Measurements from ENCODE around the gene NOP16.

NOP16 gene

DNA sequence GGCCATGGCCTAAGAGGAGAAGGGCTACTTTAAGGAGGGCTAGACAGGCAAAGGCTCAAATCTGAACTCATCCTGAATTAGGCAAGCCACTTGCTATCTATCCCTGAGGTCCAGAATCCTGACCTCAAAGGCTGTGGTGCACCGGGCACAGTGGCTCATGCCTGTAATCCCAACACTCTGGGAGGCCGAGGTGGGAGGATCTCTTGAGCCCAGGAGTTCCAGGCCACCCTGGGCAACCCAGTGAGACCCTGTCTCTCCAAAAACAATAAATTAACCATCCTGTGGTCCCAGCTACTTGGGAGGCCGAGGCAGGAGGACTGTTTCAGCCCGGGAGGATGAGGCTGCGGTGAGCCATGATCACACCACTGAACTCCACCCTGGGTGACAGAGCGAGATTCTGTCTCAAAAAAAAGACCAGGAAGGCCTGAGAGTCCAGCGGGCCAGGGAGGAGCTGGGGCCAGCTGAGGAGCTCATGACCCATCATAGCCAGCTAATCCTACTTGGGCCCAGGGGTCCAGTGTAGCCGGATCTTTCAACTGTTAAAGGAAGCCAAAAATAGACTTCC is 4.0 kb downstream of the NOP16 start:
- no peak for DNase-seq

DNA sequence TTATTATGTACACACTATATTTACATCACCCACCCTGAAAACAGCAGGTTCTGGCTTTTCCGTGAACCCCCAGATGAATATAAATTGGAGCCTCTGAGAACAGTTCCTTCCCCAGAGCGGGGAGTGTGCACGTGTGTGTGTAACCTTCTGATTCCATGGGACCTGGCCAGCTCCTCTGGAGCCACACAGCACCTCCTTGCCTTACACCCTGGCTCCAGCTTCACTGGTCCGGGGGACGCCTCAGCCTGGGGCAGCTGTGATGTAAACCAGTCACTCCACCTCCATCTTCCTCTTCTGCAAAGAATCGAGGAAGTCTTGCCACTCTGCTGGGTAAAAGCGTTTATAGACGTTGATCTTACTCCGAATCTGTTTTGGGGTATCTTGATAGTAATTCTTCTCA is 4.4 kb downstream of the NOP16 start:
- DNase-seq, result no peak

DNA sequence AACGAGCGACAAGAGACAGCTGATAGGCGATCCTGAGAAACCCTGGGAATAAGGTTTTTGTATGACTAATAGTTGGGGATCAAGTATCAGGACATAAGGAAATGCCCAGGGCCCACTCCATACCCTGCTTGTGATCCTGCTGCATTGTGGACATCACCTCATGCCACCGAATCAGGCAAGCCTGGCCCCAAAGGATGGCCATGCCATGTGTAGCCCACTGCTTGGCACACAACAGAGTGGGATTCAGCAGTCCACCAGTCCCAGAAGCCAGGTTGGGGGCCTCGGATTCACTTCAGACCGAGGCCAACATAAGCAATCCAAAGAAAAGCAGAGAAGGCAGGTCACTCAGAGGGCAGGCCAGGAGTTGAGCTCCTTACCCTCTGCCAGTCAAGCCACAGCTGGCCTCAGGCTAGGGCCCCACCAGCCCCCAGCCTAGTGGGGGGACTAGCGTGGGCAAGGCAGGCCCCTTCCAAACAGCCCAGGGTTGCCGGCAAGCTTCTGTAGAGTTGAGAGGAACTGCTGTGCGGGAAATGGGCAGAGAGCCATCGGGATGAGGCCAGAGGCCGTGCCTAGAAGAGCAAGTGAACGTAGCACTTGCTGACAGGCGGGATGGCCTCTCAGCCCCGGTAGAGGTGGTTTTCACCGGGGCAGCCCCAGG is 5.0 kb downstream of the NOP16 start:
- no peak for DNase-seq

DNA sequence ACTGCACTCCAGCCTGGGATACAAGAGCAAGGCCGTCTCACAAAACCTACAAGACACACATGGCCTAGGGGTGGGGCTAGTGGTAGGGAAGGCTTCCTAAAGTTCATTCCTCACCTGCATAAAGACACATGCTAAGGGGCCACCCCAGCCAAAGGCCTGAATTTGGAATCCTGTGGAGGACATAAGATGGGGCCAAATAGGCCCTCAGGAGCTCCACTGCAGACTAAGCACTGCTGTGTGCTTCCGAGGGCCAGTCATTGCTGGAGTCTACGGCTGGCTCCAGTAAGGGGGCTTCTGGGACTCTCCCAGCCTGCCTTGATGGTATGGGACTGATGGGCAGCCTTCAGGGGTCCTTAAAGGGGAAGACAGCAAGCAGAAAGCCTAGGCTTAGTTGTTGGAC is 5.7 kb downstream of the NOP16 start:
- DNase-seq, result no peak

DNA sequence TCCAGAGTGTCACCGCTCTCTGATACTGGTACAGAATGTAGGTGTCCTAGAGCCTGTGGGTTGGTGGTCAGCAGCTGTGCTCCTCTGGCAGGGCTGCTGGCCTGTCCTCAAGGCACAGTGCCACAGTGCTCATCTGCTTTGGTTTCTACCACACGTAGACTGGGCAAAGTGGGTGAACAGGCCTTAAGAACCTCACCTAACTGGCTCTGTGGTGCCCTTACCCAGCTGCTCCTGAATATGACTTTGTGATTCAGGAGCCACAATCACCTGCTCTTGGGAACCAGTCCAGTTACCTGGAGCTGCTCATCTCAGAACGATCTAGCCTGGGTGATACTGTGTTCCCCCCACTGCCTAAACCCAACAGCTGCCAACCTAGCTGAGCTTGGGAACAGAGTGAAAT is 6.4 kb downstream of the NOP16 start:
- DNase-seq, result no peak

DNA sequence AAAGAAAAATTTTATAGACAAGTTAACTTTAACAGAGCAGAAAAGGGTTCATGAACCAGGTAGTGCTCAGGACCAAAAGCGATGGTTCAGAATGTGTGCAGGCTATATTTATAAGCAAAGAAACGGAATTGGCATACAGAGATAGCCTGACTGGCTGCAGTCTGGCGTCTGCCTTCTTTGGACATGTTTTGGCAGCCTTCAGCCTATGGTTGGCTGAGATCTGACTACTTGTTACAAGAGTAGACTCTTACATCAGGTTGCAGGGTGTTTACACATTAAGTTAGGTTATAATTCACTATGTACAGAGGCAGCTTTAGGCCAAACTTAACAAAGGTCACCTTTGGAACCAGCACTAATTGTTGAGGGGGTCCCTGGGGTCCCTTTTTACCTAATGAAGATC is 7.0 kb downstream of the NOP16 start:
- no peak for DNase-seq

DNA sequence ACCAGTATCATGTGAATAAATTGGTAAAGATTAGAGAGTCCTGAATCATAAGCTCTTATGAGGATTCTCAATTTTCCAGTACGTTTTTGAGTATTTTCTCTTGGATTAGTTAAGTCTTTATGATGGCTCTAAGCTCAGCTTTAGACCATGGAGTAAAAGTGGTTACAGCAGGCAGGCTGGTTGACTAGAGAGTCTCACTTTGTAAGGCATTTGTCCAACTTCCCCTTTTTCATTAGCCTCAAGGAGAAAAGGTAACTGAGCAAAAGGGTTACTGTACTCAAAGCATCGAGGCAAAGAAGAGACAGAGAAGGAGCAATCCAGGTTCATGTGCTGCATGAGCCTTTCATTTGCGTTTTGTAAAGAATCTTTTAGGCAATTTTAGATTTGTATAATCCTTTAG is 8.5 kb downstream of the NOP16 start:
- no peak for DNase-seq

DNA sequence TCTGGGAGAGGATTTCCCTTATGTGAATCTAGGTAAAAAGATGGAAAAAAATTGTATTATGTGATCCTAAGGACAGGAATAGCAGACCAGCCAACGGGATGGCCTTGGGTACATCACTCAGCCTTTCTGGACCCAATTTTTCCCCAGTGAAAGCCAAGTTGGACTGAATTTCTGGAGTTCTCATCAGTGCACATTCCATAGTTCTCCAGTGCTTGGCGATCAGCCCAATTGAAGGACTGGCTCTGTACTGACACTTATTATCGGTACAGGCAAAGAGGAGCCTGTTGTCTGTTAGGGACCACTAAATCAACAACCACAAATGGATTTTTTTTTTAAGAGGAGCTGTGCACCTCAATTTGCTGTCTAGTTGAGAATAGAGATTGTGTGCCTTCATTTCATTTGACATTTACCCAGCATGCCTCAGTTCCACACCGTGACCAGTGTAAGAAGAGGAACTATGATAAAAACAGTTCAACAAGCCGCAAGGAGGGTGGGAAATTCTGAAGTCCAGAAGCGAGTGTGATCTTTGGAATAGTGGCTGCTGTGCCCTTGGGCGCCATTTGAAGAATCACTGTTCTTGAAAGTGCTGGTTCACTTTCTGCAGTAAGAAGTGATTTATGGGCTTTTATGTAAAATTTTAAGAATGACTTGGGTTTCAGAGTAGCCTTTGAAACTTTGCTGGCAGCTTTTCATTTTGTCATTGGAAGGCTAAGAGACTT is 15.1 kb downstream of the NOP16 start:
- DNase-seq, result no peak

DNA sequence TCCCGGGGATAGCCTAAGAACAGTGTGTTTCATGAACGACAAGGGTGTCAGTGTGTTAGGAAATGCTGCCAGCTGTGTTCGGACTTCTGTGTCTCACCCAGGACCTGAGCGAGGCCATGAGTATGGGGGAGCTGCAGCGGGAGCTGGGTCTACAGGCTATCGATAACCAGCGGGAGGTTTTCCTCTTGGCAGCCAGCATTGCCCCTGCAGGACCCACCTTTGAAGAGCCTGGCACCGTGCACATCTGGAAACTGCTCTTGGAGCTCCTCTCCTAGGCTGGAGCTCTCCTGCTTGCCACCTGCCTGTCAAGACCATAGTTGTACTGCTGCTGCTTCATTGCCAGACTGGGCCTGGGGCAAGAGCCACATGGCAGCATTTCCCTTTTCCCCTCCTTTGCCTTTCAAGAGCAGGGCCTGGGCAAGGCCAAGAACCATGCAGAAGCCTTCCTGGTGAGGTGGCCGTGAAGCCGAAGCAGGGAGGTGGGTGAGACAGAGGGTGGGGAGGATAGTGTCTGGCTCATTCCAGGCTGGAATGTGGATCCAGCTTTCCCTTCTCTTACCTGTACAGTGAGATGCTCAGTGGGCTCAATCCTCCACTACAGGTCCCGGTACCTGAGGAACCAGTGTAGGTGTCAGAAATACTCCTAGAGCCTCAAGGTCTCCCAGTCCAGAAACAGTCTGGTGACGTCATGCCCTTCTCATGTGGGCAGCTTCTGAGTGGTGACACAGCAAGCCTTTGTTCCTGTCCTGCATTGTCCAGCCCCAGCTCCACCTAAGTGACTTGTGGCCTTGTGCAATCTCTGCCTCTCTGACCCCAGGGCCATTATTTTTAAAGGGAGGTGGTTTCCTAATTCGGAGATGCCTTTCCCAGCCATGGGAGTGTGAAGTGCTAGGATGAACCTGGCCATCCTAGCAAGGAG is 16.5 kb downstream of the NOP16 start:
- DNase-seq, result no peak

DNA sequence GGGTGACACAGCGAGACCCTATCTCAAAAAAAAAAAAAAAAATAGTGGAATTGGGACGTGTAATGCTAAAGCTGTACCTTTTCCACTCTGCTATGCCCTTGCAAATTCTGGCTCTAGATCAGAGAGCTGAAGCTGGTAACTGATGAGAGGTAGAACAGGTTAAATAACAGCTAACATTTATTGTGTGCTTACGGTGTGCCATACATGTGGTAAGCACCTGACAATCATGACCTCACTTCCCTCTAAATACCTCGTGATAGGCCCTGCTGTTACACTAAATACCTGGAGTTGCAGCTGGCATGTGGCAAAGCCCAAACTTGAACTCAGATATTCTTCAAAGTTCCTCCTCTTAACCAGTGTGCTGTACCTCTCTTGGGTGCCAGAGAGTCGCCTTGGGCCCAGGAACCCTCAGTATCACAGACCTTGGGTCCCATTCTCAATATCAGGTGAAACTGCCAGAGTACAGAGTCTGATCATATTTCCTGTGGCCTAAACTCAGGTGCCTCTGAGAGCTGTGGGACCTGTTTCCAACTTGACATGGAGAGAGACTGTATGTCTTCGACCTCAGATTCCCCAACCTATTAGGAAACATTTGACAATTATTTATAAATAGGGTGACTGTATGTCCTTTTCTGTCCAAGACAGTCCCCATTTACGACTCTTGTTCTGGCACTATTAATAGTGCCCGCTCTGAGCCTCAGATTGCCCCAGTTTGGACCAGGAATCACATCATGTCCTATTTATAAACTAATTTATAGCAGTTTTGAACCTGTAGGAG is 18.3 kb downstream of the NOP16 start:
- DNase-seq, result no peak

DNA sequence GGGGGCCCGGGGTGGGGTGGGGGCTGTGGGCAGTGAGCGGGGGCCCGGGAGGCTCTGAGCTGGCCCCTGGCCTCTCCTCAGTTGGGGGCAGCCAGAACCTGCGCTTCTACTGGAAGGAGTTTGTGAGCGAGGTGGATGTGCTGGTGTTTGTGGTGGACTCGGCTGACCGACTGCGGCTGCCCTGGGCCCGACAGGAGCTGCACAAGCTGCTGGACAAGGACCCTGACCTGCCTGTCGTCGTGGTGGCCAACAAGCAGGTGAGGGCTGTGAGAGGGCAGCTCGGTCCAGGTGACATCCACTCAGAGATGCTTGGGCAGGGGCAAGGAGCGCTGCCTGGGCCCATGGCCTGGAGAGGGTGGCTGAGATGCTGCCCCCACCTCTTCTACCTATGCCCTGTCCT is 19.7 kb downstream of the NOP16 start:
- DNase-seq, result no peak

DNA sequence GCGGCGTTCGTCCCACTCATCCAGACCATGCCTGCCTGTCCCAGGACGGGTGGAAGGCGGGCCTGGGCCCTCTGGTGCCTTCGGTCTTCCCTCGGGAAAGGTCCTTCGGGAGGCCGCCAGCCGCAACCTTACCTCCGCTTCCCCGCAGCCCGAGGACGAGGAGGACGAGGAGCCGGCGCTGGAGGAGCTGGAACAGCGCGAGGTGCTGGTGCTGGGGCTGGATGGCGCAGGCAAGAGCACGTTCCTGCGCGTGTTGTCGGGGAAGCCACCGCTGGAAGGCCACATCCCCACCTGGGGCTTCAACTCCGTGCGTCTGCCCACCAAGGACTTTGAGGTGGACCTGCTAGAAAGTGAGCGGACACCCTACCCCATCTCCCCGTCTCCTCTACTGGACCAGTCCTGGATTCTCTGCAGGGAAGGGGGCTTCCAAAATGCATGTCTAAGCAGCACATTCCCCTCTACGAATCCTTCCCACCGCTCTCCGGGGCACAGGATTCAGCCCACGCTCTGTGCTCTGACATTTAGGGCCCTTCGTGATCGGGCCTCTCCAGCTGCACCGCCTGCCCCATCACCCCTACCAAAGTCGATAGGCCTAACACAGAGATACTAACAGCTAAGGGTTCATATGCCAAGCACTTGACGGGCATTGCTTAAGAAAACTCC is 22.0 kb downstream of the NOP16 start:
- no peak for DNase-seq

DNA sequence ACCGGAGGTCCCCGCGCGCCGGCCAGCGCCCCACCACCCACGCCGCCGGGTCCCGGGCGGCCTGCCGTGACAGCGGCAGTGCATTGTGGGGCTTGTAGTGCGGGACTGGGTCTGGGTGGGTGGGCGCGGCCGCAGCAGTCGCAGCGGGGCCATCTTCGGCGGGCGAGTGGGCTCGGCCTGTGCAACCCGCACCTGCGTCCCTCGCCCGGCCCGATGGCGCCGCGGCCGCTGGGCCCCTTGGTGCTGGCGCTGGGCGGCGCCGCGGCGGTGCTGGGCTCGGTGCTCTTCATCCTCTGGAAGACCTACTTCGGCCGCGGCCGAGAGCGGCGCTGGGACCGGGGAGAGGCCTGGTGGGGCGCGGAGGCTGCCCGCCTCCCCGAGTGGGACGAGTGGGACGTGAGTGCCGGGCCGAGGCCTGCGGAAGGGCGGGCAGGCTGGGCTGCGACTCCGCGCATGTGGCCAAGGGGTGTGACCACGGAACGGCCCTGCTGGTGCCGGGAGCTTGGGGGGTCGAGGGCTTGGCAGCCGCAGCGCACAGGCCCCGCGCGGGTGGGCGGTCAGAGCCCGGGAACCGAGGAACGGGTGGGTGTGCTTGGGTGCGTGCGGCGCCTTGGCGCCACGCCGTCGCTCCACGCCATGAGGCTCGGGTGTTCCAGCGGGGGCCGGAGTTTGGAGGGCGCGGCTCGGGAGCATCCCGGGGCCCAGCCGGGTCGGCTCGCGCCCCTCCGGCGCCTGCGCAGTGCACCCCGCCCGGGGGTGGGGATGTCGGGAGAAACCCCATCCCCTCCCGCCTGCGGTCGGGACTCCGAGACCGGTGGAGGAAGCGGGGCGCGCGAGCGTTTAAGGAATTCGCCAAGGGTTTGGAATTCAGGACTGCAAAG is 22.8 kb downstream of the NOP16 start, which contains the start of gene ARL10:
TSS of gene ARL10 (plus strand) at position 137 of the 881 bp plus-strand sequence. CDS start at position 214, 77 bp downstream.
- no peak for DNase-seq

DNA sequence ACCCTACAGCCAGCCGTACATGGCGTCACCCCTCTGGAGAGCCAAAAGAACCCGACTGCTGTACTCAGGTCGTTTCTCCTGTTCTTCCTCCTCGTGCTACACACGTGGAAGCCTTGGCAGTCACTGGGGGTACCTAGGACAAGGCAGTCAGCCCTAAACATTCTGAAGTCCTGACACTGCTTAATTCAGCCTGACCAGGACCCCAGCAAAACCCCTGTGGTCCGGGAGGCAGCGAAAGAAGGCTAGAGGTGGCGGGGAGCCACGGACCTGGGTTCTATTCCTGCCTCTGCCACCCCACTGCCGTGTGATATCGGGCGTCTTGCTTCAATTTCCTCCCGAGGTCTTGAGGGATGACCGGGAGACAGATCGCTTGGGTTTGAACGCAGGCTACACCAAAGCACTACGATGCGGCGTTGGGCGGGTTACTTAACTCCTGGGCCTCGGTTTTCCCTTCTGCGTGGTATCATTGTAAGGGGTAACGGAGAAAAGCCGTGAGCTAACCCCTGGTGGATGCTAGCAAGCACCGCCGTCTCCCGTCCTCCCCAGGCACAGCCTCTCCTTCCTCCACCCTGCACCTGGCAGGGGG is 23.5 kb downstream of the NOP16 start:
- DNase-seq, result peak in 2 of 3 experiments; percentile 6 to 18

DNA sequence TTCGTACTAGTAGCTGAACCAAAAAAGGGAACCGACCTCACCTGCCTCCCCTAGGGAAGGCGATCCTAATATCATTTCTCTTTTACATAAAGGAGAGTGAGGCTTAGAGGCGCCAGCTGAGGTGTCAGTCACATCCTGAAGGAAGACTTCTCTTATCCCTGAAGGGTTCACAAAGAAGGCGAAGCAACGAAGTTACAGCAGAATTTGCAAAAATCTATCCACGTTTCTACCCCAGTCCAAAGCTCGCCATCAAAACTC is 26.2 kb downstream of the NOP16 start:
- DNase-seq, result no peak

DNA sequence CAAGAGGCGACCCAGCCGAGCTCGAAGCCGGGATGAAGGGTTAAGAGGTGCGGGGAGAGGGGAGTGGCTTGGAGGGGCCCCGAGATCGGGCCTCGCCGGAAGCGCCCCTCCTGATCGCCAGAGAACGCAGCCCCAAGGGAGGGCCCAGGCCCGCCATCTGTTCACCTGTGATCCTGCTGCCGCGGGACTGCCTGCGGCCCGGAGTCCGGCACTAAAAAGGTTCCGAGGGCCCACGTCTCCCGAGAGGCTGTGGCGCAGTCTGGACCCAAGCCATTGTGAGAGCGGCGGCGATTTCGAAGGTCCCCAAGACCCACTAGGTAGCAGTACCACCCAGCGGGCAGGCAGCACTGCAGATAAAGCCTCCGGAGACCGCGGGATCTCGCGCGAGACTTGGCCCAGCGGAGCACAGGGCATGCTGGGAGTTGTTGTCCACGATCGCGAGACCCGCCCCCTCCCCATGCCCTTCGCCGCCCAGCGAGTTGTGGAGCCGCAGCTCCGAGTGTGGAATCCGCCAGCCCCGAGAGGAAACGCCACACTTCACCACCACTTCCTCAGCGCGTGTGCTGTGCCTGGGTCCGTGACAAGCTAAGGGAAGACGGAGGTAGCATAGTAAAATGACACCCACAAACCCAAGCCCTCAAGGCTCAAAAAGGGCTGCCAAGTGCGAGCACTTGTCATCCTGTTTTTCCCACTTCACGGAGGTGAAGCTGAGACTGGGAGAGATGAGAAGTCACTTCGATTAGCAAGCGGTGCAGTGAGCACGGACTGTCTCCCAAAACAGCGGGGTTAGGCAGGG is 26.8 kb downstream of the NOP16 start, which contains the start of gene KIAA1191:
TSS of gene KIAA1191 (minus strand) at position 328 of the 796 bp plus-strand sequence. CDS start 2,256 bp downstream, outside the sequence.
- peak; percentile 82 to 88 (median 82) for DNase-seq

DNA sequence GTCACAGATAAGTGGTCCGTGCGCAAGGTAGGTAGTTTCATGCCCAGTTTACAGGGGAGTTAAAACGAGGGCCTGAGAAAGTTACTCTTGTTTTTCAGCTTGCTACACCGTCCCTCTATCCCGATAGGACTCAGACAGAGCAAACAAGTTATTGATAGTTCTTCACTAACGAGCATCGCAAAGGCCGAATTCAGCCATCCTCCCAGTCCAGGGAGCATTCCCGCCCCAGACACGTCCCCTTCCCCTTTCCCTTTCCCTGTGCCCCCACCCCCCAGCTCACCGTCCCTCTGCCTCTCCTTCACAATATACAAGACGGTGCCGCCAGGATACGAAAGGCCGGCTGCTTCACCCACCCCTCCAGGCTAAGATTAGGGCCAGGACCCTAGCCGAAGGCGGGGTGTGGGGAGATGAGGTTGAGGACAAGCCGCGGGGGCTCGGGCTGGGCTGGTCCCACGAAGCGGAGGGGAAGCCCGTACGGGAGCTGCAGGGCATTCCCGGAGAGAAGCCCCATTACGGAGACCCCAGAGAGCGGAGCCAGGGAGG is 27.4 kb downstream of the NOP16 start:
- DNase-seq, result peak in 2 of 3 experiments; percentile 61 to 74

DNA sequence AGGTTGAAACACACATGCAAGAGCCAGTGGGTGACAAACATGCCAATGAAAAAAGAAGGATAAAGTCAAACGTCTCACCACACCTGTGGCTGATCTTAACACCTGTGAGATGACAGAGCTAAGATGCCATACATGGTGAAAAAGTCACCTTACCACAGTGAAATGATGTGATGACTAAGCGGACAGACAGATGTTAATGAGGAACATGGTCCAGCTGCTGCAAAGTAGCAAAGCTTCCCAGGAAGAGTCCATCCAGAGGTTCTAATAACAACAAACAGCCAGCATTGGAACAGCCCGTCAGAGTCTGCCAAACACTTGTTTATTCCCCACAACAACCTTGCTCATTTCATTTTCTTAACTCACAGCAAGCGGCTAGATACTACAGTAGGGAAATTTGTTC is 28.7 kb downstream of the NOP16 start:
- no peak for DNase-seq

DNA sequence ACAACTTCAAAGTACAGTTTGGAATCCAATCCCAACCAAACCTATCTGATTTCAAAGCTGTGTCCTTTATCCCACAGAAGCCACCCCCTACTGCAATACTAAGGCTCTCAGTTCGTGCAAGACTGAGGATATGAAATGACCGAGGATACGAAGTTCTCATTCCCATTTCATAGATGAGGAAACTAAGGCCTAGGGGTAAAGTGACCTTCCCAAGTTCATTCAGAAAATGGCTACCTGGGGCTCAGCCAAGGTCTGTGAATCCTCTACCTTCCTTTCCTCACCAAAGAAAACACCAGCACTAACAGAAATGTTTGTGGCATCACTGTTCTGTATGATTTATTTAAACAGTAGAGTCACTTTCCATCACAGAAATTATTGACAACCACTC is 32.2 kb downstream of the NOP16 start:
- no peak for DNase-seq
